ENCODE data around the gene ZDHHC3.

The ZDHHC3 gene

GRCh38 chr3:44890852-44891251, 85.1 kb downstream of the ZDHHC3 start:
- no peak for DNase-seq

- DNase-seq: no peak
Observed at GRCh38 chr3:44890258-44890657, 85.7 kb downstream of the ZDHHC3 start.

- no peak for DNase-seq
Observed at GRCh38 chr3:44887101-44887500, 88.9 kb downstream of the ZDHHC3 start.

GRCh38 chr3:44886561-44886960, 89.4 kb downstream of the ZDHHC3 start:
- no peak for DNase-seq

GRCh38 chr3:44885618-44886017, 90.4 kb downstream of the ZDHHC3 start:
- DNase-seq: no peak

- peak; percentile 47 for DNase-seq
Observed at GRCh38 chr3:44883999-44884431, 92.0 kb downstream of the ZDHHC3 start.

- DNase-seq: no peak
Observed at GRCh38 chr3:44883213-44883955, 92.6 kb downstream of the ZDHHC3 start.

GRCh38 chr3:44880284-44880683, 95.7 kb downstream of the ZDHHC3 start:
- DNase-seq: no peak

GRCh38 chr3:44877333-44877732, 98.6 kb downstream of the ZDHHC3 start:
- DNase-seq: no peak

- no peak for DNase-seq
Observed at GRCh38 chr3:44875596-44875995, 100.4 kb downstream of the ZDHHC3 start.

Measured in right hindlimb (tissue), 1 donor.